Liver (tissue), 9 donors: ENCODE results near the gene PDC. TPM values are rescaled to one million over a fixed set of nuclear protein-coding genes. Genes with fewer than 3 reads are reported as not detected.

Experiments
- DNase-seq: peaks from one replicate; pipeline ENCODE4 v3.0.0-alpha.2; 2017; ENCODE audit warnings: low spot score
- H3K27ac ChIP-seq, 2 donors: one replicate each; pipeline ENCODE4 v1.7.0; 2013; ENCODE audit warnings: inconsistent platforms in 2 of 2, low read length in 2 of 2, control low read depth in 1 of 2, low read depth in 1 of 2, mild to moderate bottlenecking in 1 of 2
- H3K27me3 ChIP-seq, 4 donors: one replicate each; pipeline versions ENCODE4 v1.6.1 to v1.7.0; 2013; ENCODE audit warnings: low read length in 3 of 4, inconsistent platforms in 1 of 4, mild to moderate bottlenecking in 1 of 4, moderate library complexity in 1 of 4; ENCODE audit not compliant: control insufficient read depth in 4 of 4, insufficient read depth in 4 of 4
- H3K36me3 ChIP-seq, 4 donors: one replicate each; pipeline versions ENCODE4 v1.6.1 to v1.7.0; 2013; ENCODE audit warnings: low read length in 3 of 4, mild to moderate bottlenecking in 3 of 4, low read depth in 1 of 4, moderate library complexity in 1 of 4; ENCODE audit not compliant: control insufficient read depth in 4 of 4, insufficient read depth in 3 of 4
- H3K4me1 ChIP-seq, 4 donors: one replicate each; pipeline versions ENCODE4 v1.6.1 to v1.7.0; 2013; ENCODE audit warnings: low read length in 3 of 4, mild to moderate bottlenecking in 3 of 4, moderate library complexity in 1 of 4; ENCODE audit not compliant: control insufficient read depth in 4 of 4, insufficient read depth in 4 of 4
- H3K4me3 ChIP-seq, 3 donors: one replicate each; pipeline versions ENCODE4 v1.6.1 to v1.7.0; 2013; ENCODE audit warnings: low read length in 3 of 3, control low read depth in 1 of 3, low read depth in 1 of 3, mild to moderate bottlenecking in 1 of 3
- H3K9ac ChIP-seq, 2 donors: one replicate each; pipeline ENCODE4 v1.7.0; 2013; ENCODE audit warnings: low read length in 2 of 2, mild to moderate bottlenecking in 2 of 2, moderate library complexity in 2 of 2, control low read depth in 1 of 2, low read depth in 1 of 2
- H3K9me3 ChIP-seq, 4 donors: one replicate each; pipeline versions ENCODE4 v1.6.1 to v1.7.0; 2013; ENCODE audit warnings: low read length in 3 of 4; ENCODE audit not compliant: control insufficient read depth in 4 of 4
- EGR1 ChIP-seq, 2 donors: IDR thresholded peaks; 2 replicates each; pipeline ENCODE4 v1.6.1; 2016 to 2018; ENCODE audit warnings: antibody characterized with exemption in 2 of 2, low read depth in 2 of 2
- FOXA1 ChIP-seq: IDR thresholded peaks from 2 replicates; pipeline ENCODE4 v1.6.1; 2016; ENCODE audit warnings: antibody characterized with exemption
- FOXA2 ChIP-seq: IDR thresholded peaks from 2 replicates; pipeline ENCODE4 v1.6.1; 2016; ENCODE audit warnings: antibody characterized with exemption
- GABPA ChIP-seq, 2 donors: IDR thresholded peaks in 1 of 2; conservative IDR thresholded peaks in 1 of 2; 2 replicates each; pipeline ENCODE4 v1.6.1; 2016; ENCODE audit warnings: antibody characterized with exemption in 2 of 2, mild to moderate bottlenecking in 1 of 2, moderate library complexity in 1 of 2
- HNF4G ChIP-seq: IDR thresholded peaks from 2 replicates; pipeline ENCODE4 v1.6.1; 2016; ENCODE audit warnings: antibody characterized with exemption
- JUND ChIP-seq, 2 donors: IDR thresholded peaks; 2 replicates each; pipeline ENCODE4 v1.6.1; 2016; ENCODE audit warnings: antibody characterized with exemption in 2 of 2
- NR2F2 ChIP-seq: IDR thresholded peaks from 2 replicates; pipeline ENCODE4 v1.6.1; 2016; ENCODE audit warnings: antibody characterized with exemption
- RAD21 ChIP-seq, 2 donors: IDR thresholded peaks; 2 replicates each; pipeline ENCODE4 v1.6.1; 2016; ENCODE audit warnings: antibody characterized with exemption in 2 of 2, mild to moderate bottlenecking in 2 of 2
- RXRA ChIP-seq, 2 donors: IDR thresholded peaks; 2 replicates each; pipeline ENCODE4 v1.6.1; 2017 to 2018; ENCODE audit warnings: antibody characterized with exemption in 2 of 2, mild to moderate bottlenecking in 1 of 2
- TAF1 ChIP-seq: conservative IDR thresholded peaks from 2 replicates; pipeline ENCODE4 v1.6.1; 2016; ENCODE audit warnings: antibody characterized with exemption, mild to moderate bottlenecking
- YY1 ChIP-seq: IDR thresholded peaks from 2 replicates; pipeline ENCODE4 v1.6.1; 2016; ENCODE audit warnings: antibody characterized with exemption, mild to moderate bottlenecking
- WGBS: extraction: QIAGEN DNeasy Blood & Tissue Kit; methylation state at CpG from one replicate; pipeline ENCODE4 v1.1.7; 2013; 5-methylcytosine and 5-hydroxymethylcytosine counted together
- polyA plus RNA-seq, 2 donors: library from polyadenylated mRNA; stranded (reverse) in 1 of 2; unstranded in 1 of 2; fragments of 200-250 nt in 1 of 2; fragments of >200 nt in 1 of 2; fragmentation: Nextera tagmentation in 1 of 2; extraction: Ambion mirVana in 1 of 2; gene quantifications; one replicate each; pipeline versions ENCODE4 v1.2.1 to v1.2.3, GENCODE V29; 2013 to 2015
- total RNA-seq, 2 donors: library from RNA; depleted of rRNA; stranded (reverse); fragments of >200 nt; gene quantifications; one replicate each; pipeline ENCODE4 v1.2.3, GENCODE V29; 2014
- TF ChIP-seq, protein P1 (sequence below): IDR thresholded peaks from 2 replicates; pipeline ENCODE4 v1.6.1; 2016; ENCODE audit warnings: antibody characterized with exemption
- TF ChIP-seq, protein P2 (sequence below): IDR thresholded peaks from 2 replicates; pipeline ENCODE4 v1.6.1; 2016; ENCODE audit warnings: antibody characterized with exemption
- TF ChIP-seq, protein P3 (sequence below): IDR thresholded peaks from 2 replicates; pipeline ENCODE4 v1.6.1; 2016; ENCODE audit warnings: antibody characterized with exemption
- TF ChIP-seq, protein P4 (sequence below): fragments of 150-350 bp; IDR thresholded peaks from 2 replicates; pipeline ENCODE4 v1.5.1; 2017; ENCODE audit warnings: improper control_type of control experiment, low read depth, low read length; ENCODE audit not compliant: missing input control
- TF ChIP-seq, protein P5 (sequence below): IDR thresholded peaks from 2 replicates; pipeline ENCODE4 v1.6.1; 2016; ENCODE audit warnings: antibody characterized with exemption, mild to moderate bottlenecking
- donor health status: healthy.
- donor health status: healthy.
- donor health status: healthy.
- donor health status: healthy.
- donor health status: healthy.

The PDC gene
- total and polyA plus RNA-seq, 4 donors = 0.22 TPM; not detected in 3

DNA sequence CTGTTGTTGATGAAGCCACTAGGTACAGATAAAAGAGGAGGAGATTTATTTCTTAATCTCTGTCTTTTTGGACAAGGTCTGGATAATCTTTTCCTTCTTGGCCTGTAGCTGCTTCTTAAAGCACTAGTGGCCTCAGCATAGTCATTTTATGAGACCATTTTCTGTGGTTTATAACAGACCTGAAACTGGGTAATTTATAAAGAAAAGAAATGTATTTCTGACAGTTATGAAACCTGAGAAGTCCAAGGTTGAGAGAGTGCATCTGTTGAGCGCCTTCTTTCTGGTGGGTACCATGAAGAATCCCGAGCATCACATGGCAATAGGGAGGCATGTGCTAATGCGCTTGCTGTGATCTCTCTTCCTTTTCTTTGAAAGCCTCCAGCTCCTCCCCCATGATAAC lies 36.7 kb upstream of the PDC start:
- Histone ChIP-seq H3K27ac (no peak overlapping the region), H3K4me1 (no peaks in the 10 kb centered on the region), H3K27me3 (no peaks in the 10 kb centered on the region), H3K9ac (no peak overlapping the region), H3K36me3 (peaks cover 0 to 1% (median 0%) of the 10 kb centered on the region in 4 donors), H3K9me3 (no peaks in the 10 kb centered on the region), H3K4me3 (no peak overlapping the region)
- WGBS = 94% methylated on average over 3 of the region's 3 CpGs
- TF ChIP-seq HNF4G (no peak), NR2F2 (no peak), FOXA1 (no peak), TAF1 (no peak), RAD21 (IDR thresholded peaks at IDR 0.05) (no peak), JUND (IDR thresholded peaks at IDR 0.05) (no peak), YY1 (no peak), GABPA (IDR thresholded peaks at IDR 0.05 in 1 of 2, conservative IDR thresholded peaks at IDR 0.05 in 1 of 2) (no peak), RXRA (IDR thresholded peaks at IDR 0.05) (no peak), FOXA2 (no peak)
- TF ChIP-seq, protein P1, sequence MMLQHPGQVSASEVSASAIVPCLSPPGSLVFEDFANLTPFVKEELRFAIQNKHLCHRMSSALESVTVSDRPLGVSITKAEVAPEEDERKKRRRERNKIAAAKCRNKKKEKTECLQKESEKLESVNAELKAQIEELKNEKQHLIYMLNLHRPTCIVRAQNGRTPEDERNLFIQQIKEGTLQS = no peak
- TF ChIP-seq, protein P2, sequence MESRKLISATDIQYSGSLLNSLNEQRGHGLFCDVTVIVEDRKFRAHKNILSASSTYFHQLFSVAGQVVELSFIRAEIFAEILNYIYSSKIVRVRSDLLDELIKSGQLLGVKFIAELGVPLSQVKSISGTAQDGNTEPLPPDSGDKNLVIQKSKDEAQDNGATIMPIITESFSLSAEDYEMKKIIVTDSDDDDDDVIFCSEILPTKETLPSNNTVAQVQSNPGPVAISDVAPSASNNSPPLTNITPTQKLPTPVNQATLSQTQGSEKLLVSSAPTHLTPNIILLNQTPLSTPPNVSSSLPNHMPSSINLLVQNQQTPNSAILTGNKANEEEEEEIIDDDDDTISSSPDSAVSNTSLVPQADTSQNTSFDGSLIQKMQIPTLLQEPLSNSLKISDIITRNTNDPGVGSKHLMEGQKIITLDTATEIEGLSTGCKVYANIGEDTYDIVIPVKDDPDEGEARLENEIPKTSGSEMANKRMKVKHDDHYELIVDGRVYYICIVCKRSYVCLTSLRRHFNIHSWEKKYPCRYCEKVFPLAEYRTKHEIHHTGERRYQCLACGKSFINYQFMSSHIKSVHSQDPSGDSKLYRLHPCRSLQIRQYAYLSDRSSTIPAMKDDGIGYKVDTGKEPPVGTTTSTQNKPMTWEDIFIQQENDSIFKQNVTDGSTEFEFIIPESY = no peak
- TF ChIP-seq, protein P3, sequence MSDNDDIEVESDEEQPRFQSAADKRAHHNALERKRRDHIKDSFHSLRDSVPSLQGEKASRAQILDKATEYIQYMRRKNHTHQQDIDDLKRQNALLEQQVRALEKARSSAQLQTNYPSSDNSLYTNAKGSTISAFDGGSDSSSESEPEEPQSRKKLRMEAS = no peak
- TF ChIP-seq, protein P4, sequence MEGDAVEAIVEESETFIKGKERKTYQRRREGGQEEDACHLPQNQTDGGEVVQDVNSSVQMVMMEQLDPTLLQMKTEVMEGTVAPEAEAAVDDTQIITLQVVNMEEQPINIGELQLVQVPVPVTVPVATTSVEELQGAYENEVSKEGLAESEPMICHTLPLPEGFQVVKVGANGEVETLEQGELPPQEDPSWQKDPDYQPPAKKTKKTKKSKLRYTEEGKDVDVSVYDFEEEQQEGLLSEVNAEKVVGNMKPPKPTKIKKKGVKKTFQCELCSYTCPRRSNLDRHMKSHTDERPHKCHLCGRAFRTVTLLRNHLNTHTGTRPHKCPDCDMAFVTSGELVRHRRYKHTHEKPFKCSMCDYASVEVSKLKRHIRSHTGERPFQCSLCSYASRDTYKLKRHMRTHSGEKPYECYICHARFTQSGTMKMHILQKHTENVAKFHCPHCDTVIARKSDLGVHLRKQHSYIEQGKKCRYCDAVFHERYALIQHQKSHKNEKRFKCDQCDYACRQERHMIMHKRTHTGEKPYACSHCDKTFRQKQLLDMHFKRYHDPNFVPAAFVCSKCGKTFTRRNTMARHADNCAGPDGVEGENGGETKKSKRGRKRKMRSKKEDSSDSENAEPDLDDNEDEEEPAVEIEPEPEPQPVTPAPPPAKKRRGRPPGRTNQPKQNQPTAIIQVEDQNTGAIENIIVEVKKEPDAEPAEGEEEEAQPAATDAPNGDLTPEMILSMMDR = no peak
- TF ChIP-seq, protein P5, sequence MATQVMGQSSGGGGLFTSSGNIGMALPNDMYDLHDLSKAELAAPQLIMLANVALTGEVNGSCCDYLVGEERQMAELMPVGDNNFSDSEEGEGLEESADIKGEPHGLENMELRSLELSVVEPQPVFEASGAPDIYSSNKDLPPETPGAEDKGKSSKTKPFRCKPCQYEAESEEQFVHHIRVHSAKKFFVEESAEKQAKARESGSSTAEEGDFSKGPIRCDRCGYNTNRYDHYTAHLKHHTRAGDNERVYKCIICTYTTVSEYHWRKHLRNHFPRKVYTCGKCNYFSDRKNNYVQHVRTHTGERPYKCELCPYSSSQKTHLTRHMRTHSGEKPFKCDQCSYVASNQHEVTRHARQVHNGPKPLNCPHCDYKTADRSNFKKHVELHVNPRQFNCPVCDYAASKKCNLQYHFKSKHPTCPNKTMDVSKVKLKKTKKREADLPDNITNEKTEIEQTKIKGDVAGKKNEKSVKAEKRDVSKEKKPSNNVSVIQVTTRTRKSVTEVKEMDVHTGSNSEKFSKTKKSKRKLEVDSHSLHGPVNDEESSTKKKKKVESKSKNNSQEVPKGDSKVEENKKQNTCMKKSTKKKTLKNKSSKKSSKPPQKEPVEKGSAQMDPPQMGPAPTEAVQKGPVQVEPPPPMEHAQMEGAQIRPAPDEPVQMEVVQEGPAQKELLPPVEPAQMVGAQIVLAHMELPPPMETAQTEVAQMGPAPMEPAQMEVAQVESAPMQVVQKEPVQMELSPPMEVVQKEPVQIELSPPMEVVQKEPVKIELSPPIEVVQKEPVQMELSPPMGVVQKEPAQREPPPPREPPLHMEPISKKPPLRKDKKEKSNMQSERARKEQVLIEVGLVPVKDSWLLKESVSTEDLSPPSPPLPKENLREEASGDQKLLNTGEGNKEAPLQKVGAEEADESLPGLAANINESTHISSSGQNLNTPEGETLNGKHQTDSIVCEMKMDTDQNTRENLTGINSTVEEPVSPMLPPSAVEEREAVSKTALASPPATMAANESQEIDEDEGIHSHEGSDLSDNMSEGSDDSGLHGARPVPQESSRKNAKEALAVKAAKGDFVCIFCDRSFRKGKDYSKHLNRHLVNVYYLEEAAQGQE = no peak
- DNase-seq = no peak

DNA sequence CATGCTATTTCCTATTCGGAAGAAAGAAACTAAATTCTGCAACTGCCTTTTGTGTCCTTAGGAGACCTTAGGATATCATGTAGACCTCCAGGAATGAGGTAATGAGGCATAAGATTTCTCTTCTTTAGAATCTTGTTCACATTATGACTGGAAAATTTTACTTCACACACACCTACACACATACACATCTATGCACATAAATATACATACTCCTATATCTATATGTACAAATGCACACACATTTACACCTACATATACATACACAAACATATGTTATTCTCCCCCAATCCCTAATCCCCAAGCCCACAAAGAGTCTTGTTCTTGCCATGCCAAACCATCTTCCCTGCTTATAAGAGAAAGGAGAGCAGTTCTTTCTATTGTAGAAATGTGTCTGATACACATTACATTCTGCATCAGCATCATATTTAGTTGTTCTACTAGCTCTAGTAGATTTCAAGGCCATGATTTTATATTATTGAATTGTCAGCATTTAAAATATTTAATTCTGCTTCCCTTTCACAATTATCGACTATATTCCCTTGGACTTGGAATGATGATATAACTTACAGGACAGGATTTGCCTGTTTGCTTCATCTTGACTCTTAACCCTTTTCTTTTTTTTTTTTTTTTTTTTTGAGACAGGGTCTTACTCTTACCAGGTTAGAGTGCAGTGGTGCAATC lies 35.4 kb upstream of the PDC start:
- no peak for TF ChIP-seq TAF1
- TF ChIP-seq EGR1 (IDR thresholded peaks at IDR 0.05; ENCODE audit: low read depth in 2 of 2) = no peak
- H3K27me3 ChIP-seq = no peaks in the 10 kb centered on the region
- H3K36me3 ChIP-seq = peaks cover 0 to 1% (median 0%) of the 10 kb centered on the region in 4 donors
- no peaks in the 10 kb centered on the region for H3K9me3 ChIP-seq
- H3K27ac ChIP-seq = no peak overlapping the region
- 92% methylated on average over 2 of the region's 2 CpGs for WGBS
- no peaks in the 10 kb centered on the region for H3K4me1 ChIP-seq
- H3K4me3 ChIP-seq = no peak overlapping the region
- DNase-seq = no peak
- no peak overlapping the region for H3K9ac ChIP-seq
